ENCODE measurements around the gene ANK2. TPM values are rescaled to one million over a fixed set of nuclear protein-coding genes. Genes with fewer than 3 reads are reported as not detected.

ANK2 gene
- total RNA-seq, 1 donor from 2014 or later = 9.4 TPM

DNA sequence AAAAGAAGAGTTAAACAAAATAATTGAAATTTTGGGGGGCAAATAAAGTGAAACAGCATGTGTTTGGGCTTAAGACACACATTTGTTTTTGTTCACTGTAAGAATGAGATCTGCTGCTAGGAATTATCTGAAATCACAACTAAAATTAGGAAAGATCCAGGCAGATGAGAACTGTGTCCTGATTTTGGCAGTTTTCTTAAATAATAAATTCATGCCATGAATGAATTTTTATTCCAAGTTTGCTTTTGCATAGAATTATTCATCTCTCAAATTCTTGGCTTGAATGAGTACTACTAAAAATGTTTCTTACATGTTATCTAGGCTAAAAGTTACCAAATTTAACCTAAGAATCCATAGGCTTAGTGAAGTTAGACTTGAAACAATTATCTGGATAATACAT lies 321.7 kb downstream of the ANK2 start:
- no peaks in the 10 kb centered on the region for H3K27me3 ChIP-seq
- no peaks in the 10 kb centered on the region for H3K4me1 ChIP-seq
- TF ChIP-seq, protein P1, sequence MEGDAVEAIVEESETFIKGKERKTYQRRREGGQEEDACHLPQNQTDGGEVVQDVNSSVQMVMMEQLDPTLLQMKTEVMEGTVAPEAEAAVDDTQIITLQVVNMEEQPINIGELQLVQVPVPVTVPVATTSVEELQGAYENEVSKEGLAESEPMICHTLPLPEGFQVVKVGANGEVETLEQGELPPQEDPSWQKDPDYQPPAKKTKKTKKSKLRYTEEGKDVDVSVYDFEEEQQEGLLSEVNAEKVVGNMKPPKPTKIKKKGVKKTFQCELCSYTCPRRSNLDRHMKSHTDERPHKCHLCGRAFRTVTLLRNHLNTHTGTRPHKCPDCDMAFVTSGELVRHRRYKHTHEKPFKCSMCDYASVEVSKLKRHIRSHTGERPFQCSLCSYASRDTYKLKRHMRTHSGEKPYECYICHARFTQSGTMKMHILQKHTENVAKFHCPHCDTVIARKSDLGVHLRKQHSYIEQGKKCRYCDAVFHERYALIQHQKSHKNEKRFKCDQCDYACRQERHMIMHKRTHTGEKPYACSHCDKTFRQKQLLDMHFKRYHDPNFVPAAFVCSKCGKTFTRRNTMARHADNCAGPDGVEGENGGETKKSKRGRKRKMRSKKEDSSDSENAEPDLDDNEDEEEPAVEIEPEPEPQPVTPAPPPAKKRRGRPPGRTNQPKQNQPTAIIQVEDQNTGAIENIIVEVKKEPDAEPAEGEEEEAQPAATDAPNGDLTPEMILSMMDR (IDR thresholded peaks at IDR 0.05) = no peak
- H3K27ac ChIP-seq = no peak overlapping the region
- no peaks in the 10 kb centered on the region for H3K9me3 ChIP-seq
- peaks cover 4 to 27% of the 10 kb centered on the region in 2 donors for H3K36me3 ChIP-seq
- DNase-seq (ENCODE audit: low spot score in 2 of 2) = no peak
- no peak overlapping the region for H3K4me3 ChIP-seq
- intact Hi-C loops (cut with DNase I) = no loop called here

DNA sequence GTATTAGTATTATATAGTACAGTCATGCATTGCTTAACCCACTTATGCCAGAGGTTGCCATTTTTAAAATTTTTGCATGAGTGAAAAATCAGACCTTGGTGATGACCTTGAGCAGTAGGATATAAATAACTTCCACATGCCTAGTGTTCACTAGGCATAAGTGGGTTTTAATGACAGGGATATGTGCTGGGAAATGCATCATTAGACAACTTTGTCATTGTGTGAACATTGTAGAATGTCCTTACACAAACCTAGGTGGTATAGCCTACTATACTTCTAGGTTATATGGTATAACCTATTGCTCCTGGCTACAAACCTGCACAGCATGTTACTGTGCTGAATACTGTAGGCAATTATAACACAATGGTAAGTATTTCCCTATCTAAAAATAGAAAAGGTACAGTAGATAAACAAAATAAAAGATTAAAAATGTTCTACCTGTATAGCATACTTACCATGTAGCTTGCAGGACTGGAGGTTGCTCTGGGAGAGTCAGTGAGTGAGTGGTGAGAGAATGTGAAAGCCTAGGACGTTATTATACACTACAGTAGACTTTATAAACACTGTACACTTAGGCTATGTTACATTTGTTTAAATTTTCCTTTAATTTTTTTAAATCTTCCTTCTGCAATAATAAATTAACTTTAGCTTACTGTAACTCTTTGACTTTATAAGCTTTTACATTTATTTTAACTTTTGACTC lies 326.7 kb downstream of the ANK2 start:
- Histone ChIP-seq H3K4me3 (no peak overlapping the region), H3K27me3 (no peaks in the 10 kb centered on the region), H3K4me1 (no peaks in the 10 kb centered on the region), H3K9me3 (no peaks in the 10 kb centered on the region), H3K36me3 (peaks cover 0 to 6% of the 10 kb centered on the region in 2 donors), H3K27ac (no peak overlapping the region)
- TF ChIP-seq, protein P1 (IDR thresholded peaks at IDR 0.05) = no peak
- DNase-seq (ENCODE audit: low spot score in 2 of 2) = no peak
- intact Hi-C loops (cut with DNase I) = no loop called here

DNA sequence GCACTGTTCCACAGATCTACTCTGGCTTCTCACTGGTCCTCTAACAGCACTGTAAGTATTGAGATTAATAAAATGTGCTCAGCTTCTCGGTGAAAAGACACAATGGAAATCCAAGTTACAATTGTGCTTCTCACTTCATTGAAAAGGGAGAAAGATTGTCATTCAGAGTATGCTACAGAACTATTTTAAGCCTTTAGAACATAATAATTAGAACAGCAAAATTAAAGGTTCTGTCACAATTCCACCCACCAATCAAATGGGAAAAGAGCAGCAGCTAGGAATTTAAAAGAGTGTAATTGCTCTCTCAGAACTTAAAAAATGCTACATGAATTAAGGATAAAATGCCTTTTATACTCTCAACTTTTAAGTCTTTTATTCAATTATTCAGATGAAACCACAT lies 329.4 kb downstream of the ANK2 start:
- peaks cover 0 to 2% of the 10 kb centered on the region in 2 donors for H3K36me3 ChIP-seq
- H3K9me3 ChIP-seq = no peaks in the 10 kb centered on the region
- intact Hi-C loops (cut with DNase I) = no loop called here
- DNase-seq (ENCODE audit: low spot score in 2 of 2) = no peak
- no peaks in the 10 kb centered on the region for H3K27me3 ChIP-seq
- H3K4me3 ChIP-seq = no peak overlapping the region
- TF ChIP-seq, protein P1 (IDR thresholded peaks at IDR 0.05) = no peak
- no peak overlapping the region for H3K27ac ChIP-seq
- H3K4me1 ChIP-seq = peaks cover 6 to 10% of the 10 kb centered on the region in 2 donors

DNA sequence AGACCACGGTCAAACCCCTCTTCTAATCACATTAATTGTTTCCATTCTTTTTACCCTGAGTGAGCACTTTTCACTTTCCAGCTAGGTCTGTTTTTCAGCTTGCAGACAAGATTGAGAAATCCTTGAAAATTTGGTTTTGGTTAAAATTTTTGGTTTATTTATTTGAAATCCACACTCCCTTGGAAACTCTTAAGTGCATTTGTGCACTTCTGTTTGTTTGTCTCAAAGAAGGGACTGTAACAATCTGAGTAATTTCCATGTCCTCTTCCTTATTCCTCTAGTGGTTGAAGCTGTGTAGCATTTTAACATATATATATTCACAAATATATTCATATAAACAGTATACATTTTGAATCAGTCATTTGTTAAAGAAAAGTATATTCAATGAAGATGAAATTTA lies 333.3 kb downstream of the ANK2 start:
- Histone ChIP-seq H3K9me3 (no peaks in the 10 kb centered on the region), H3K27me3 (no peaks in the 10 kb centered on the region), H3K4me1 (peaks cover 9 to 22% of the 10 kb centered on the region in 2 donors), H3K27ac (peak overlapping the region; percentile 56 to 62), H3K4me3 (no peak overlapping the region), H3K36me3 (no peaks in the 10 kb centered on the region)
- intact Hi-C loops (cut with DNase I) = loop anchor here (10.0 kb wide), 1 partner anchor 692 kb away; no protein-coding TSS in a partner anchor
- DNase-seq (ENCODE audit: low spot score in 2 of 2) = no peak
- TF ChIP-seq, protein P1 (IDR thresholded peaks at IDR 0.05) = no peak

DNA sequence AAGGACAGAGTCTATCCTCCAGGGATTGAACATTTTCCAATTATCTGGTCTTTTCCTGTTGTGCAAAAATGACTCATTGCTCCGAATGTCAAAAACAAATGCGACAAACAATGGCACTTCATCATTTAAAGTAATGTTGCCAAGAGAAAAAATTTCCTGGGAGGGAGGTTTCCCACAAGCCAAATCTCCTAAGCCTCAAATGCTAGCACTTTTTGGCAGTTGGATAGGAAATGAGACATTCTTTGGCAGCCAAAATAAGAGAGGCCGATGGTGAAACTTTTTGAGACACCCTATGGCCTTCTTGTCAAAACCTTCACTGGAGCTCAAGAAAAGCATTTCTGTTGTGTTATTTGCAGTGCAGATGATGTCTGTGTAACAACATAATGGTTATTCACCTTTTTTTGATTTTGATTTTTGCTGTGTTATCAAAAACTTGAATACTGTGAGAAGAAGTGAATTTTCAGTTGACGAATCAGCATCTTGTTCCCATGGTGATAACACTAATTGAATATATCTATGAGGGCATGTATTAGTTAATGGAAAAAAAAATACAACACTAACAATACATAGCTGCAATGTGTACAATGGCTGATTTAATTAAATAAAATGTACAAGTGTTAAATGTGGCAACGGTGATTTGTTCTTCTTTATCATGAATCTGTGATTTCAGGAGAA lies 333.8 kb downstream of the ANK2 start:
- Histone ChIP-seq H3K4me1 (peaks cover 9 to 22% of the 10 kb centered on the region in 2 donors), H3K36me3 (no peaks in the 10 kb centered on the region), H3K27me3 (no peaks in the 10 kb centered on the region), H3K9me3 (no peaks in the 10 kb centered on the region), H3K27ac (peak overlapping the region; percentile 56 to 62), H3K4me3 (no peak overlapping the region)
- intact Hi-C loops (cut with DNase I) = loop anchor here (10.0 kb wide), 1 partner anchor 692 kb away; no protein-coding TSS in a partner anchor
- TF ChIP-seq, protein P1 (IDR thresholded peaks at IDR 0.05) = no peak
- DNase-seq (ENCODE audit: low spot score in 2 of 2) = no peak
